GM12878 (cell line): Measurements from ENCODE around the gene ANKRD1.

ENCODE experiments used
- BHLHE40 ChIP-seq, 2 experiments: fragments of 450-650 bp in 1 of 2; IDR thresholded peaks; 2 replicates each; pipeline ENCODE4 v1.6.1; 2011 to 2017; ENCODE audit warnings: low read depth in 2 of 2, borderline replicate concordance in 1 of 2, improper control_type of control experiment in 1 of 2, low read length in 1 of 2, mild to moderate bottlenecking in 1 of 2
- EP300 ChIP-seq, 2 experiments: fragments of 150-350 bp in 1 of 2; IDR thresholded peaks; 2 replicates each; pipeline ENCODE4 v1.6.1; 2011 to 2012; ENCODE audit warnings: low read depth in 2 of 2, low read length in 2 of 2, borderline replicate concordance in 1 of 2, improper control_type of control experiment in 1 of 2, inconsistent platforms in 1 of 2; ENCODE audit not compliant: control insufficient read depth in 1 of 2
- NFYB ChIP-seq: IDR thresholded peaks from 2 replicates; pipeline ENCODE4 v1.6.1; 2011; ENCODE audit warnings: low read depth, mild to moderate bottlenecking, low read length, improper control_type of control experiment, moderate library complexity; ENCODE audit not compliant: insufficient read depth
- NRF1 ChIP-seq: conservative IDR thresholded peaks from 2 replicates; pipeline ENCODE4 v1.6.1; 2011; ENCODE audit warnings: mild to moderate bottlenecking, low read depth, low read length, improper control_type of control experiment
- SIN3A ChIP-seq: IDR thresholded peaks from 2 replicates; pipeline ENCODE4 v1.6.1; 2012; ENCODE audit warnings: low read depth, low read length, improper control_type of control experiment
- YY1 ChIP-seq: IDR thresholded peaks from 2 replicates; pipeline ENCODE4 v1.6.1; 2011; ENCODE audit warnings: low read depth, mild to moderate bottlenecking, low read length
- TF ChIP-seq, protein P1 (sequence below): IDR thresholded peaks from 2 replicates; pipeline ENCODE4 v1.6.1; 2012; ENCODE audit warnings: low read depth, low read length, improper control_type of control experiment
- TF ChIP-seq, protein P2 (sequence below), 3 experiments: IDR thresholded peaks in 2 of 3; conservative IDR thresholded peaks in 1 of 3; 2 replicates each; pipeline ENCODE4 v1.5.1; 2011; ENCODE audit warnings: low read depth in 3 of 3, low read length in 3 of 3, mild to moderate bottlenecking in 3 of 3, control low read depth in 2 of 3, moderate library complexity in 2 of 3, inconsistent platforms in 1 of 3, mixed read lengths in 1 of 3; ENCODE audit not compliant: control insufficient read depth in 2 of 3, insufficient read depth in 1 of 3; ENCODE audit errors: extremely low read depth in 1 of 3
- TF ChIP-seq, protein P3 (sequence below): IDR thresholded peaks from 2 replicates; pipeline ENCODE4 v1.6.1; 2012; ENCODE audit warnings: low read depth, low read length, improper control_type of control experiment

DNA sequence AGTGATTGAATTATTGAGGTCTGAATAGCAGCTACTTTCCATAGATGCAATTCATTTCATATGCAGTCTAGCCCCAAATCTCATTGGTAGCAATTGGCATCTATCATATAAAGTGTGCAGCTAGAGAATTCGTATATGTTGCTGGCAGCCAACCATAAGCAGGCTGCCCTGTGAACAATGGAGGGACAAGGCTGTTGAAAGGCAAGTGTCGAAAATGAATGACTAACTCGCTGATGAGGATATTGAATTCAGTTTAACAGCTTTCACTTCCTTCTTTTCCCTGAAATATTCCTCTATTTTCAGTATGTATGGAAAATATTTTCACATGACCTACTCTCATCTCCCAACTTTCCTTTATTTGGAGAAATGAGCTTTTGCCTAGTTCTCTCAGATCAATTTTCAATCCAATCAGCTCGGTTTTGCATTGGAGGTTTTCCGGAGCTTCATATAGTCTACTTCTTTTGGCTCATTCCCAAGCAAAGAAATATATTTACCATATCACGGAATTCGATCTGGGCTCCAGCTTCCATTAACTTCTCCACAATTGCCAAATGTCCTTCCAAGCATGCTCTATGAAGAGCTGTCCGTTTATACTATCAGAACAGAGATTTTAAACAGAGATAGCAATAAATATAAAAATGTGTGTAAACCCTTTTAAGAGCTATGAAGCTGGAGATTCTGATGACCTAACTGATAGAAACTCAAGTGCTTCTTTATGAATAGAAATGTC lies 3.5 kb downstream of the ANKRD1 start:
- TF ChIP-seq YY1 (no peak), EP300 (IDR thresholded peaks at IDR 0.05; ENCODE audit: borderline replicate concordance in 1 of 2, control insufficient read depth in 1 of 2, low read depth in 2 of 2, low read length in 2 of 2) (no peak), SIN3A (no peak), NFYB (no peak), NRF1 (no peak), BHLHE40 (IDR thresholded peaks at IDR 0.05; ENCODE audit: borderline replicate concordance in 1 of 2, low read depth in 2 of 2, low read length in 1 of 2) (no peak)
- TF ChIP-seq, protein P1, sequence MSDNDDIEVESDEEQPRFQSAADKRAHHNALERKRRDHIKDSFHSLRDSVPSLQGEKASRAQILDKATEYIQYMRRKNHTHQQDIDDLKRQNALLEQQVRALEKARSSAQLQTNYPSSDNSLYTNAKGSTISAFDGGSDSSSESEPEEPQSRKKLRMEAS = no peak
- TF ChIP-seq, protein P2, sequence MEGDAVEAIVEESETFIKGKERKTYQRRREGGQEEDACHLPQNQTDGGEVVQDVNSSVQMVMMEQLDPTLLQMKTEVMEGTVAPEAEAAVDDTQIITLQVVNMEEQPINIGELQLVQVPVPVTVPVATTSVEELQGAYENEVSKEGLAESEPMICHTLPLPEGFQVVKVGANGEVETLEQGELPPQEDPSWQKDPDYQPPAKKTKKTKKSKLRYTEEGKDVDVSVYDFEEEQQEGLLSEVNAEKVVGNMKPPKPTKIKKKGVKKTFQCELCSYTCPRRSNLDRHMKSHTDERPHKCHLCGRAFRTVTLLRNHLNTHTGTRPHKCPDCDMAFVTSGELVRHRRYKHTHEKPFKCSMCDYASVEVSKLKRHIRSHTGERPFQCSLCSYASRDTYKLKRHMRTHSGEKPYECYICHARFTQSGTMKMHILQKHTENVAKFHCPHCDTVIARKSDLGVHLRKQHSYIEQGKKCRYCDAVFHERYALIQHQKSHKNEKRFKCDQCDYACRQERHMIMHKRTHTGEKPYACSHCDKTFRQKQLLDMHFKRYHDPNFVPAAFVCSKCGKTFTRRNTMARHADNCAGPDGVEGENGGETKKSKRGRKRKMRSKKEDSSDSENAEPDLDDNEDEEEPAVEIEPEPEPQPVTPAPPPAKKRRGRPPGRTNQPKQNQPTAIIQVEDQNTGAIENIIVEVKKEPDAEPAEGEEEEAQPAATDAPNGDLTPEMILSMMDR (IDR thresholded peaks at IDR 0.05 in 2 of 3, conservative IDR thresholded peaks at IDR 0.05 in 1 of 3; ENCODE audit: control insufficient read depth in 2 of 3, extremely low read depth in 1 of 3, insufficient read depth in 1 of 3, low read depth in 3 of 3, low read length in 3 of 3) = no peak
- TF ChIP-seq, protein P3, sequence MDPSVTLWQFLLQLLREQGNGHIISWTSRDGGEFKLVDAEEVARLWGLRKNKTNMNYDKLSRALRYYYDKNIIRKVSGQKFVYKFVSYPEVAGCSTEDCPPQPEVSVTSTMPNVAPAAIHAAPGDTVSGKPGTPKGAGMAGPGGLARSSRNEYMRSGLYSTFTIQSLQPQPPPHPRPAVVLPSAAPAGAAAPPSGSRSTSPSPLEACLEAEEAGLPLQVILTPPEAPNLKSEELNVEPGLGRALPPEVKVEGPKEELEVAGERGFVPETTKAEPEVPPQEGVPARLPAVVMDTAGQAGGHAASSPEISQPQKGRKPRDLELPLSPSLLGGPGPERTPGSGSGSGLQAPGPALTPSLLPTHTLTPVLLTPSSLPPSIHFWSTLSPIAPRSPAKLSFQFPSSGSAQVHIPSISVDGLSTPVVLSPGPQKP = no peak
